HFFc6 (cell line): ENCODE data around the gene PKM. TPM values are rescaled to one million over a fixed set of nuclear protein-coding genes. Genes with fewer than 3 reads are reported as not detected.
"Not testable (repeated sequence)": the region's sequence is repeated elsewhere in the genome, so short reads cannot be mapped to it uniquely, and the experiment has no call there.

Experiments
- DNase-seq: peaks from one replicate; pipeline ENCODE4 v3.0.0-alpha.2; 2018
- H3K27ac Mint-ChIP-seq: 2 replicates; pipeline ENCODE4 v1.8.0; 2020; ENCODE audit warnings: mild to moderate bottlenecking, mixed read lengths
- H3K27me3 Mint-ChIP-seq: 2 replicates; pipeline ENCODE4 v1.8.0; 2021; ENCODE audit warnings: mild to moderate bottlenecking, moderate library complexity, mixed read lengths; ENCODE audit not compliant: insufficient read depth
- H3K36me3 Mint-ChIP-seq: 2 replicates; pipeline ENCODE4 v1.8.0; 2021; ENCODE audit warnings: low read depth, mixed read lengths
- H3K4me1 Mint-ChIP-seq: 2 replicates; pipeline ENCODE4 v1.8.0; 2020; ENCODE audit warnings: low read depth, mixed read lengths
- H3K4me3 Mint-ChIP-seq: 2 replicates; pipeline ENCODE4 v1.8.0; 2020; ENCODE audit warnings: mild to moderate bottlenecking, moderate library complexity, mixed read lengths
- H3K9me3 Mint-ChIP-seq: 2 replicates; pipeline ENCODE4 v1.8.0; 2020; ENCODE audit warnings: mild to moderate bottlenecking, mixed read lengths
- CTCF ChIP-seq: fragments of 200-600 bp; sonication (generic); IDR thresholded peaks from 2 replicates; pipeline ENCODE4 v1.5.0; 2021; ENCODE audit warnings: antibody characterized with exemption, mild to moderate bottlenecking
- total RNA-seq, 6 experiments: library from RNA; stranded (reverse); fragmentation: NEBNext Ultra II Directional; extraction: Animal tissue kit (Norgen Biotek cat#: 25700); gene quantifications; 2 replicates in 1 of 6; 3 replicates in 5 of 6; pipeline ENCODE4 v1.2.3, GENCODE V29; 2021

Gene PKM
- total RNA-seq, 6 experiments from 2014 or later = 2,533 to 2,832 (median 2,656) TPM

- TF ChIP-seq CTCF = no peak
- Mint-ChIP-seq H3K4me1 (peaks cover 6% of the 10 kb centered on the region), H3K27me3 (peaks cover 48% of the 10 kb centered on the region), H3K9me3 (no peaks in the 10 kb centered on the region), H3K27ac (no peak overlapping the region), H3K36me3 (no peaks in the 10 kb centered on the region), H3K4me3 (no peak overlapping the region)
- DNase-seq = no peak
Observed at GRCh38 chr15:72172796-72173195, 58.2 kb downstream of the PKM start.

- not testable (repeated sequence) for H3K27ac Mint-ChIP-seq, H3K4me3 Mint-ChIP-seq, H3K9me3 Mint-ChIP-seq, DNase-seq, H3K36me3 Mint-ChIP-seq, H3K4me1 Mint-ChIP-seq
- H3K27me3 Mint-ChIP-seq = peaks cover 44% of the 10 kb centered on the region
Observed at GRCh38 chr15:72171978-72172377, 59.0 kb downstream of the PKM start.

- peaks cover 40% of the 10 kb centered on the region for H3K27me3 Mint-ChIP-seq
- H3K36me3 Mint-ChIP-seq = no peaks in the 10 kb centered on the region
- H3K4me3 Mint-ChIP-seq = no peak overlapping the region
- TF ChIP-seq CTCF = no peak
- DNase-seq = no peak
- H3K9me3 Mint-ChIP-seq = no peaks in the 10 kb centered on the region
- peaks cover 7% of the 10 kb centered on the region for H3K4me1 Mint-ChIP-seq
- H3K27ac Mint-ChIP-seq = no peak overlapping the region
Observed at GRCh38 chr15:72170691-72171090, 60.3 kb downstream of the PKM start.

- Mint-ChIP-seq H3K4me1 (peaks cover 7% of the 10 kb centered on the region), H3K4me3 (no peak overlapping the region), H3K27me3 (peaks cover 37% of the 10 kb centered on the region), H3K27ac (no peak overlapping the region), H3K9me3 (no peaks in the 10 kb centered on the region), H3K36me3 (no peaks in the 10 kb centered on the region)
- TF ChIP-seq CTCF = no peak
- DNase-seq = no peak
Observed at GRCh38 chr15:72169921-72170611, 60.9 kb downstream of the PKM start.

GRCh38 chr15:72169236-72169920 is 61.6 kb downstream of the PKM start:
- H3K36me3 Mint-ChIP-seq = no peaks in the 10 kb centered on the region
- peaks cover 36% of the 10 kb centered on the region for H3K27me3 Mint-ChIP-seq
- H3K4me1 Mint-ChIP-seq = peaks cover 7% of the 10 kb centered on the region
- no peaks in the 10 kb centered on the region for H3K9me3 Mint-ChIP-seq
- no peak overlapping the region for H3K4me3 Mint-ChIP-seq
- H3K27ac Mint-ChIP-seq = no peak overlapping the region
- DNase-seq = no peak
- TF ChIP-seq CTCF = no peak

- Mint-ChIP-seq H3K27me3 (peaks cover 33% of the 10 kb centered on the region), H3K27ac (no peak overlapping the region), H3K9me3 (no peaks in the 10 kb centered on the region), H3K4me3 (no peak overlapping the region), H3K36me3 (no peaks in the 10 kb centered on the region), H3K4me1 (peaks cover 7% of the 10 kb centered on the region)
- TF ChIP-seq CTCF = no peak
- no peak for DNase-seq
Observed at GRCh38 chr15:72168808-72169190, 62.2 kb downstream of the PKM start.
